K562 (cell line): Measurements from ENCODE around the gene ETNK1.

Source experiments
- CREM ChIP-seq: IDR thresholded peaks from 2 replicates; pipeline ENCODE4 v1.6.1; 2014; ENCODE audit warnings: antibody characterized with exemption, low read depth
- GATAD2B ChIP-seq: fragments of 450-650 bp; IDR thresholded peaks from 2 replicates; pipeline ENCODE4 v1.6.1; 2017; ENCODE audit warnings: mild to moderate bottlenecking, borderline replicate concordance
- MCM2 ChIP-seq: fragments of 450-650 bp; IDR thresholded peaks from 2 replicates; pipeline ENCODE4 v1.6.1; 2017; ENCODE audit warnings: low read depth, mild to moderate bottlenecking
- NR2C2 ChIP-seq, 2 experiments: fragments of 200-800 bp in 1 of 2; sonication (Bioruptor generic) in 1 of 2; sonication (generic) in 1 of 2; formaldehyde crosslinking in 1 of 2; IDR thresholded peaks; 2 replicates each; pipeline versions ENCODE4 v1.6.1 to v1.8.0; 2016 to 2022; ENCODE audit warnings: mild to moderate bottlenecking in 1 of 2, missing compliant biosample characterization in 1 of 2, missing genetic modification characterization in 1 of 2, missing genetic modification reagents in 1 of 2
- POLR2A ChIP-seq: fragments of 450-650 bp; conservative IDR thresholded peaks from 2 replicates; pipeline ENCODE4 v1.6.1; 2016
- POU5F1 ChIP-seq: fragments of 150-350 bp; IDR thresholded peaks from 2 replicates; pipeline ENCODE4 v1.6.1; 2014; ENCODE audit warnings: borderline replicate concordance, low read length, low read depth, mild to moderate bottlenecking; ENCODE audit not compliant: partially characterized antibody
- SMC3 ChIP-seq: conservative IDR thresholded peaks from 2 replicates; pipeline ENCODE4 v1.6.1; 2011; ENCODE audit warnings: low read depth, low read length, improper control_type of control experiment; ENCODE audit not compliant: insufficient read depth
- SRF ChIP-seq, 2 experiments: fragments of 250-450, 450-650 bp in 1 of 2; sonication (Bioruptor Pico) in 1 of 2; sonication (generic) in 1 of 2; formaldehyde crosslinking; IDR thresholded peaks; 2 replicates each; pipeline versions ENCODE4 v1.5.0 to v1.5.1; 2020 to 2022; ENCODE audit warnings: mild to moderate bottlenecking in 1 of 2, missing genetic modification reagents in 1 of 2
- TAF7 ChIP-seq: fragments of 450-650 bp; IDR thresholded peaks from 2 replicates; pipeline ENCODE4 v1.6.1; 2016; ENCODE audit warnings: missing genetic modification characterization, missing compliant biosample characterization
- TF ChIP-seq, protein P1 (sequence below), 3 experiments: IDR thresholded peaks in 2 of 3; conservative IDR thresholded peaks in 1 of 3; 2 replicates each; pipeline ENCODE4 v1.5.1; 2011 to 2012; ENCODE audit warnings: low read length in 3 of 3, mild to moderate bottlenecking in 3 of 3, control low read depth in 2 of 3, improper control_type of control experiment in 1 of 3, inconsistent platforms in 1 of 3, low read depth in 1 of 3, mixed read lengths in 1 of 3, moderate library complexity in 1 of 3; ENCODE audit not compliant: insufficient read depth in 2 of 3
- TF ChIP-seq, protein P2 (sequence below): sonication (generic); formaldehyde crosslinking; IDR thresholded peaks from 2 replicates; pipeline ENCODE4 v1.4.0; 2020; ENCODE audit warnings: mild to moderate bottlenecking, missing genetic modification reagents
- TF ChIP-seq, protein P3 (sequence below): sonication (generic); formaldehyde crosslinking; IDR thresholded peaks from 2 replicates; pipeline ENCODE4 v1.5.0; 2020; ENCODE audit warnings: missing genetic modification reagents
- TF ChIP-seq, protein P4 (sequence below), 2 experiments: IDR thresholded peaks; 2 replicates each; pipeline ENCODE4 v1.6.1; 2012; ENCODE audit warnings: improper control_type of control experiment in 2 of 2, low read depth in 2 of 2, low read length in 2 of 2, borderline replicate concordance in 1 of 2

DNA sequence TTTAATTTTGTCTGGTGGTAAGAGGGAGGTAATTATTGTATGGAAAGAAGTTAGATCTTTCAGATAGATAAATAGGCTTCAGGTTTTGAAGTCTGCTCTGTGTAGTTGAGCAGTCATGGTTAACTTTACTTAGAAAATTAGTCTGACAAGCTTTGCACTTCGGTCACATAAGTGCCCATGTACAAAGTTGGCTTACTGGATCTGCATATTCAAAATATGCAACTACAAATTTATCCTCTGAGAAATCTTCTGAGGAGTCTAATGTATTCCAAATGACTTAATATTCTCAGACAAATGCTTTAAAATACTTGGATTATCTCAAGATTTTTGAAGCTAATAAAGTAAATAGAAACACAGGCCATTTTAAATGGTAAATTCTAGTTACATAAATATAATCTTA is 61.2 kb downstream of the ETNK1 start:
- TF ChIP-seq POU5F1 (no peak), NR2C2 (CRISPR knock-in tag; IDR thresholded peaks at IDR 0.05) (no peak), NR2C2 (tag; IDR thresholded peaks at IDR 0.05) (no peak), GATAD2B (no peak), TAF7 (tag) (no peak), MCM2 (no peak), POLR2A (no peak), CREM (no peak), SRF (CRISPR knock-in tag; IDR thresholded peaks at IDR 0.05) (no peak), SMC3 (no peak)
- TF ChIP-seq, protein P1, sequence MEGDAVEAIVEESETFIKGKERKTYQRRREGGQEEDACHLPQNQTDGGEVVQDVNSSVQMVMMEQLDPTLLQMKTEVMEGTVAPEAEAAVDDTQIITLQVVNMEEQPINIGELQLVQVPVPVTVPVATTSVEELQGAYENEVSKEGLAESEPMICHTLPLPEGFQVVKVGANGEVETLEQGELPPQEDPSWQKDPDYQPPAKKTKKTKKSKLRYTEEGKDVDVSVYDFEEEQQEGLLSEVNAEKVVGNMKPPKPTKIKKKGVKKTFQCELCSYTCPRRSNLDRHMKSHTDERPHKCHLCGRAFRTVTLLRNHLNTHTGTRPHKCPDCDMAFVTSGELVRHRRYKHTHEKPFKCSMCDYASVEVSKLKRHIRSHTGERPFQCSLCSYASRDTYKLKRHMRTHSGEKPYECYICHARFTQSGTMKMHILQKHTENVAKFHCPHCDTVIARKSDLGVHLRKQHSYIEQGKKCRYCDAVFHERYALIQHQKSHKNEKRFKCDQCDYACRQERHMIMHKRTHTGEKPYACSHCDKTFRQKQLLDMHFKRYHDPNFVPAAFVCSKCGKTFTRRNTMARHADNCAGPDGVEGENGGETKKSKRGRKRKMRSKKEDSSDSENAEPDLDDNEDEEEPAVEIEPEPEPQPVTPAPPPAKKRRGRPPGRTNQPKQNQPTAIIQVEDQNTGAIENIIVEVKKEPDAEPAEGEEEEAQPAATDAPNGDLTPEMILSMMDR (IDR thresholded peaks at IDR 0.05 in 2 of 3, conservative IDR thresholded peaks at IDR 0.05 in 1 of 3; ENCODE audit: insufficient read depth in 2 of 3, low read depth in 1 of 3, low read length in 3 of 3): no peak
- TF ChIP-seq, protein P2, sequence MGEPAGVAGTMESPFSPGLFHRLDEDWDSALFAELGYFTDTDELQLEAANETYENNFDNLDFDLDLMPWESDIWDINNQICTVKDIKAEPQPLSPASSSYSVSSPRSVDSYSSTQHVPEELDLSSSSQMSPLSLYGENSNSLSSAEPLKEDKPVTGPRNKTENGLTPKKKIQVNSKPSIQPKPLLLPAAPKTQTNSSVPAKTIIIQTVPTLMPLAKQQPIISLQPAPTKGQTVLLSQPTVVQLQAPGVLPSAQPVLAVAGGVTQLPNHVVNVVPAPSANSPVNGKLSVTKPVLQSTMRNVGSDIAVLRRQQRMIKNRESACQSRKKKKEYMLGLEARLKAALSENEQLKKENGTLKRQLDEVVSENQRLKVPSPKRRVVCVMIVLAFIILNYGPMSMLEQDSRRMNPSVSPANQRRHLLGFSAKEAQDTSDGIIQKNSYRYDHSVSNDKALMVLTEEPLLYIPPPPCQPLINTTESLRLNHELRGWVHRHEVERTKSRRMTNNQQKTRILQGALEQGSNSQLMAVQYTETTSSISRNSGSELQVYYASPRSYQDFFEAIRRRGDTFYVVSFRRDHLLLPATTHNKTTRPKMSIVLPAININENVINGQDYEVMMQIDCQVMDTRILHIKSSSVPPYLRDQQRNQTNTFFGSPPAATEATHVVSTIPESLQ (CRISPR knock-in tag): no peak
- TF ChIP-seq, protein P3, sequence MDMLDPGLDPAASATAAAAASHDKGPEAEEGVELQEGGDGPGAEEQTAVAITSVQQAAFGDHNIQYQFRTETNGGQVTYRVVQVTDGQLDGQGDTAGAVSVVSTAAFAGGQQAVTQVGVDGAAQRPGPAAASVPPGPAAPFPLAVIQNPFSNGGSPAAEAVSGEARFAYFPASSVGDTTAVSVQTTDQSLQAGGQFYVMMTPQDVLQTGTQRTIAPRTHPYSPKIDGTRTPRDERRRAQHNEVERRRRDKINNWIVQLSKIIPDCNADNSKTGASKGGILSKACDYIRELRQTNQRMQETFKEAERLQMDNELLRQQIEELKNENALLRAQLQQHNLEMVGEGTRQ (CRISPR knock-in tag): no peak
- TF ChIP-seq, protein P4, sequence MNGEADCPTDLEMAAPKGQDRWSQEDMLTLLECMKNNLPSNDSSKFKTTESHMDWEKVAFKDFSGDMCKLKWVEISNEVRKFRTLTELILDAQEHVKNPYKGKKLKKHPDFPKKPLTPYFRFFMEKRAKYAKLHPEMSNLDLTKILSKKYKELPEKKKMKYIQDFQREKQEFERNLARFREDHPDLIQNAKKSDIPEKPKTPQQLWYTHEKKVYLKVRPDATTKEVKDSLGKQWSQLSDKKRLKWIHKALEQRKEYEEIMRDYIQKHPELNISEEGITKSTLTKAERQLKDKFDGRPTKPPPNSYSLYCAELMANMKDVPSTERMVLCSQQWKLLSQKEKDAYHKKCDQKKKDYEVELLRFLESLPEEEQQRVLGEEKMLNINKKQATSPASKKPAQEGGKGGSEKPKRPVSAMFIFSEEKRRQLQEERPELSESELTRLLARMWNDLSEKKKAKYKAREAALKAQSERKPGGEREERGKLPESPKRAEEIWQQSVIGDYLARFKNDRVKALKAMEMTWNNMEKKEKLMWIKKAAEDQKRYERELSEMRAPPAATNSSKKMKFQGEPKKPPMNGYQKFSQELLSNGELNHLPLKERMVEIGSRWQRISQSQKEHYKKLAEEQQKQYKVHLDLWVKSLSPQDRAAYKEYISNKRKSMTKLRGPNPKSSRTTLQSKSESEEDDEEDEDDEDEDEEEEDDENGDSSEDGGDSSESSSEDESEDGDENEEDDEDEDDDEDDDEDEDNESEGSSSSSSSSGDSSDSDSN (IDR thresholded peaks at IDR 0.05; ENCODE audit: borderline replicate concordance in 1 of 2, low read depth in 2 of 2, low read length in 2 of 2): no peak
